HAP-1 (cell line): ENCODE data around the gene OR4X2.
"Not testable (repeated sequence)": the region's sequence is repeated elsewhere in the genome, so short reads cannot be mapped to it uniquely, and the experiment has no call there.

ENCODE experiments used
- DNase-seq, 2 experiments: peaks; one replicate each; pipeline ENCODE4 v3.0.0-alpha.2; 2016 to 2020; ENCODE audit warnings: low spot score in 2 of 2
- H3K27me3 ChIP-seq: fragments of 250-450 bp; sonication (Bioruptor Pico); 2 replicates; pipeline ENCODE4 v1.5.1; 2020; ENCODE audit warnings: low read depth, mild to moderate bottlenecking, moderate library complexity
- H3K36me3 ChIP-seq: fragments of 250-450 bp; sonication (Bioruptor Pico); replicated peaks from 2 replicates; pipeline ENCODE4 v1.5.1; 2020; ENCODE audit warnings: mild to moderate bottlenecking
- H3K4me1 ChIP-seq: fragments of 250-450 bp; sonication (Bioruptor Pico); 2 replicates; pipeline ENCODE4 v1.5.1; 2020; ENCODE audit warnings: mild to moderate bottlenecking
- H3K4me3 ChIP-seq: fragments of 250-450 bp; sonication (Bioruptor Pico); 2 replicates; pipeline ENCODE4 v1.5.1; 2020; ENCODE audit warnings: mild to moderate bottlenecking, moderate library complexity
- H3K9me3 ChIP-seq: fragments of 250-450 bp; sonication (Bioruptor Pico); 2 replicates; pipeline ENCODE4 v1.5.1; 2020; ENCODE audit warnings: mild to moderate bottlenecking, moderate library complexity
- in situ Hi-C: fragments of 300-500 bp; cut with MboI; formaldehyde crosslinking; loops from 3 replicates; pipeline ENCODE4 v1.14.3; 2020; ENCODE audit warnings: low sequenced_read_pairs, inconsistent platforms, mixed read lengths

The OR4X2 gene

DNA sequence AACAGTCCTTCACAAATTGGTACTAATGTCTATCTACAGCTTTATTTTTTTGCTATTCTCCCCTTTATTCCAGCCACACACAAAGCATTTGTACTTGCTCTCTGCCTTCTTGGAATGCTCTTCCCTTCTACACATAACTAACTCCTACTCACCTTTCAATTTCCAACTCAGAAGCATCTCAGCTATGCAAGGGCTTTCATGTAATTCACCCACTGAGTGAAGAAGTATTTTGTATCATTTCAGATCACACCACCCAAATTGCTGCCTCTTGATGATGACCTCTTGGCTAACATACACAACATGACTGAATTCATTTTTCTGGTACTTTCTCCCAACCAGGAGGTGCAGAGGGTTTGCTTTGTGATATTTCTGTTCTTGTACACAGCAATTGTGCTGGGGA is at the start of gene OR4X2:
Gene OR4X2, plus strand, starts transcription at position 301 of the 400 bp plus-strand sequence. Its CDS starts 0 bp downstream, at position 301.
- H3K9me3 ChIP-seq, result no peaks in the 10 kb centered on the region
- in situ Hi-C loops, result no loop called here
- H3K4me1 ChIP-seq, result no peaks in the 10 kb centered on the region
- H3K36me3 ChIP-seq, result no peaks in the 10 kb centered on the region
- DNase-seq, result no peak
- no peak within 1 kb of the TSS for H3K4me3 ChIP-seq
- no peaks in the 10 kb centered on the region for H3K27me3 ChIP-seq

DNA sequence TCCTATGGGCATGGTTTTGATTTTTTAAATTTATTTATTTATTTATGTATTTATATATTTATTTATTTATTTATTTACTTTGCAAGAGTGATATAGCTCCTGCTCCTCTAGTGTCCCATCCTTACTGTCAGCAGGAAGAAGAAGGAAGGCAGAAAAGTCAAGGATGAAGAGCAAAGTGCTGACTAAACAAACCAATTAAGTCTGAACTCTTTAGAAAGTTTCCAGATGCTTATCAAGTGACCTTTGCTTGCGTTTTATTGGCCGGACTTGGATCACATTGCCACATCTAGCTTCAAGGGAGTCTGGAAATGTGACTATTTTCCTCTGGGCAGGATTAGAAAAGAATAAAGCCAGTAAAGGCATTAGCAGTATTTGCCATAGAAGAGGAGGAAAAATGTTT is 37.0 kb upstream of the OR4X2 start:
- in situ Hi-C loops, result no loop called here

GRCh38 chr11:48210052-48210451 is 34.9 kb upstream of the OR4X2 start:
- Histone ChIP-seq H3K9me3 (no peaks in the 10 kb centered on the region), H3K4me1 (no peaks in the 10 kb centered on the region), H3K27me3 (no peaks in the 10 kb centered on the region), H3K36me3 (no peaks in the 10 kb centered on the region), H3K4me3 (no peak overlapping the region)
- peak in 1 of 2 experiments; percentile 33 for DNase-seq
- in situ Hi-C loops, result no loop called here

More for the DNA sequence above, 37.0 kb upstream of the OR4X2 start:
- Histone ChIP-seq H3K4me1 (no peaks in the 10 kb centered on the region), H3K27me3 (no peaks in the 10 kb centered on the region), H3K4me3 (no peak overlapping the region), H3K9me3 (no peaks in the 10 kb centered on the region), H3K36me3 (no peaks in the 10 kb centered on the region)
- no peak for DNase-seq

- no peak for DNase-seq
- H3K27me3 ChIP-seq, result no peaks in the 10 kb centered on the region
- in situ Hi-C loops, result no loop called here
- H3K9me3 ChIP-seq, result no peaks in the 10 kb centered on the region
- no peaks in the 10 kb centered on the region for H3K4me1 ChIP-seq
- H3K36me3 ChIP-seq, result no peaks in the 10 kb centered on the region
- H3K4me3 ChIP-seq, result no peak within 1 kb of the TSS
Measured at GRCh38 chr11:48216510-48216909, 28.4 kb upstream of the OR4X2 start, which contains the start of gene OR4B1. OR4B1 (plus strand) TSS chr11:48216810; CDS start chr11:48216810, 0 bp downstream.

DNA sequence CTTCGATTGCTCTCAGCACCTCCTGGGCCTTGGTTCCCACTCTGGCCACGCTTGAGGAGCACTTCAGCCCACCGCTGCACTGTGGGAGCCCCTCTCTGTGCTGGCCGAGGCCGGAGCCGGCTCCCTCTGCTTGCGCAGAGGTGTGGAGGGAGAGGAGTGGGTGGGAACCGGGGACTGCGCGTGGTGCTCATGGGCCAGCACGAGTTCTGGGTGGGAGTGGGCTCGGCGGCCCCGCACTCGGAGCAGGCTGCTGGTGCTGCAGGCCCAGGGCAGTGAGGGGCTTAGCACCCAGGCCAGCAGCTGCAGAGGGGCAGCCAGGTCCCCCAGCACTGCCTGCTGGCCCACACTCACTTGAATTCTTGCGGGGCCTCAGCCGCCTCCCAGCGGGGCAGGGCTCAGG is 16.1 kb upstream of the OR4X2 start:
- Histone ChIP-seq H3K4me3 (no peak overlapping the region), H3K4me1 (no peaks in the 10 kb centered on the region), H3K27me3 (no peaks in the 10 kb centered on the region), H3K9me3 (no peaks in the 10 kb centered on the region), H3K36me3 (no peaks in the 10 kb centered on the region)
- in situ Hi-C loops, result no loop called here
- DNase-seq, result no peak

GRCh38 chr11:48230057-48230456 is 14.8 kb upstream of the OR4X2 start:
- H3K4me3 ChIP-seq, H3K9me3 ChIP-seq, DNase-seq, in situ Hi-C loops, H3K4me1 ChIP-seq, H3K36me3 ChIP-seq, H3K27me3 ChIP-seq: not testable (repeated sequence)

DNA sequence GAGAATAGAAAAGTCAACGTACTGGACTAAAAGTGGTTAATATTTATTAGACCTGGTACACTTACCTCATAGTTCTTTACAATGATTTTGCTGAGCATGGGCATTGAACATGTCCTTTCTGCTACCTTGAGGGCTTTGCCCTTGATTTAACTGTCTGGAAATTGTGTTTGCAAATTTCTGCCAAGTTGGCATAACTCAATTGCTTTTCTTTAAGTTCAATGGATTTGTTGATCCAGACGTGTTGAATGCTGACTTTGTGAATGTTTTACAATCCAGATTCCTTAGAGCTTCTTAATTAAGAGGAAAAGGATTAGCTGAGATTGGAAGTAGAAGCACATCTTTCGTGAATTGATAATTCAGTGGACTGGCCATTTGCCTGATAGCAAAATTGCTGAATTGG is 7.2 kb upstream of the OR4X2 start:
- no peaks in the 10 kb centered on the region for H3K4me1 ChIP-seq
- H3K9me3 ChIP-seq, result no peaks in the 10 kb centered on the region
- H3K36me3 ChIP-seq, result no peaks in the 10 kb centered on the region
- no peak for DNase-seq
- no peak overlapping the region for H3K4me3 ChIP-seq
- in situ Hi-C loops, result no loop called here
- H3K27me3 ChIP-seq, result no peaks in the 10 kb centered on the region

- in situ Hi-C loops, result no loop called here
- H3K9me3 ChIP-seq, result no peaks in the 10 kb centered on the region
- no peaks in the 10 kb centered on the region for H3K27me3 ChIP-seq
Measured at GRCh38 chr11:48242501-48242900, 2.4 kb upstream of the OR4X2 start.

GRCh38 chr11:48248902-48249301 is 4.0 kb downstream of the OR4X2 start:
- Histone ChIP-seq H3K27me3 (no peaks in the 10 kb centered on the region), H3K9me3 (no peaks in the 10 kb centered on the region)
- in situ Hi-C loops, result no loop called here

More at GRCh38 chr11:48242501-48242900, 2.4 kb upstream of the OR4X2 start:
- H3K4me3 ChIP-seq, result no peak overlapping the region
- no peaks in the 10 kb centered on the region for H3K4me1 ChIP-seq
- H3K36me3 ChIP-seq, result no peaks in the 10 kb centered on the region
- no peak for DNase-seq

GRCh38 chr11:48261600-48261999 is 16.7 kb downstream of the OR4X2 start:
- Histone ChIP-seq H3K27me3 (no peaks in the 10 kb centered on the region), H3K4me1 (no peaks in the 10 kb centered on the region), H3K36me3 (no peaks in the 10 kb centered on the region), H3K9me3 (no peaks in the 10 kb centered on the region), H3K4me3 (no peak overlapping the region)
- in situ Hi-C loops, result no loop called here
- DNase-seq, result no peak

More at GRCh38 chr11:48248902-48249301, 4.0 kb downstream of the OR4X2 start:
- DNase-seq, result no peak
- Histone ChIP-seq H3K4me1 (no peaks in the 10 kb centered on the region), H3K36me3 (no peaks in the 10 kb centered on the region), H3K4me3 (no peak overlapping the region)

DNA sequence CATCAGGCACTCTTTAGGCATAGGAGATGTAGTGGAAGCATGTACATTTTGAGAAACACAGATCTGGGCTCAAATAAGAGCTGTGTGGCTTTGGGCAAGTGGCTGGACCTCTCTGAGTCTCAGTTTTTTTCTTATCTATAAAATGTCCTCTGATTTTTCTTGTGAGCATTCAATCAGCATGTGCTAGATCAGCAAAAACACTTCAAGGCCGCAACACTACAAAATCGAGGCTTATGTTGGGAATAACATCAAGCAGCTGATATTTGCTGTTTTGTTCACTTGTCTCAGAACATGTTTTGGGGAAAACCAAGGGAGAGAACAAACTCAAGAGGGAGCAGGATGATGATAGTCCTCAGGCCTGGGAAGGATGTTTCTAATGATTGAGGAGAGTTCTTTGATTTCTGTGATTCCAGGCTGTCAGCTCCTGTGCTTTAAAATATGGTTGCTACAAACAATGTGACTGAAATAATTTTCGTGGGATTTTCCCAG is 18.6 kb downstream of the OR4X2 start, which contains the start of gene OR4X1:
Gene OR4X1, plus strand, starts transcription at position 439 of the 489 bp plus-strand sequence. Its CDS starts 0 bp downstream, at position 439.
- H3K4me3 ChIP-seq, result no peak within 1 kb of the TSS
- H3K4me1 ChIP-seq, result no peaks in the 10 kb centered on the region
- in situ Hi-C loops, result no loop called here
- DNase-seq, result no peak
- no peaks in the 10 kb centered on the region for H3K36me3 ChIP-seq
- no peaks in the 10 kb centered on the region for H3K27me3 ChIP-seq
- no peaks in the 10 kb centered on the region for H3K9me3 ChIP-seq

DNA sequence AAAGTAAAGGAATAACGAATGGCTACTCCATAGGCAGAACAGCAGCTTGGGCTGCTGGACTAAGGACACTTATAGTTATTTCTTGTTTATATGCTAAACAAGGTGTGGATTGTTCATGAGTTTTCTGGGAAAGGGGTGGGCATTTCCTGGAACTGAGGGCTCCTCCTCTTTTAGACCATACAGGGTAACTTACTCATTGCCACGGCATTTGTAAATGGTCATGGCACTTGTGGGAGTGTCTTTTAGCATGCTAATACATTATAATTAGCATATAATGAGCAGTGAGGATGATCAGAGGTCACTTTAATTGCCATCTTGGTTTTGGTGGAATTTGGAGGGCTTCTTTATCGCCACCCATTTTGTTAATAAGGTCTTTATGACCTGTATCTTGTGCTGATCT is 25.7 kb downstream of the OR4X2 start:
- in situ Hi-C loops, result no loop called here
- H3K9me3 ChIP-seq, result no peaks in the 10 kb centered on the region
- DNase-seq, result no peak
- H3K4me1 ChIP-seq, result peaks cover 13% of the 10 kb centered on the region
- H3K4me3 ChIP-seq, result no peak overlapping the region
- H3K36me3 ChIP-seq, result no peaks in the 10 kb centered on the region
- peaks cover 9% of the 10 kb centered on the region; the same call in 1 of the 2 replicates for H3K27me3 ChIP-seq

DNA sequence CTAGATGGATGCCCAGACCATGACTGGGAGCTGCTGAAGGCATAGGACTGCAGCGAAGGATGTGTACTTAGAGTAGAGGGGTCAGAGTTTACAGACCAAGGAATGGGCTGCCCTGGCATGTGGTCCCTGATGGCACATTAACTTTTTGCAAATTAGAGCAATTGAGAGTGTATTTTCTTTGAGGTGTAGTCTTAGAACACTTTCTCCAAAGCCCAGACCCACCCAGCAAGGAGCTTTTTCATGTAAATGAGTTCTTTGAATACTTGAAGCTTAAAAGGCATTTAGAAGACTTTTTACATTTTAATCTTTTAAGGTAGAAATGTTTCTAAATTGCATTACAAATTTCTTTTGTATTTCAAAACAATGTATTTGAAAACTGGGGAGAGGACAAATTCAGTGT is 27.7 kb downstream of the OR4X2 start:
- Histone ChIP-seq H3K36me3 (no peaks in the 10 kb centered on the region), H3K4me1 (peaks cover 13% of the 10 kb centered on the region), H3K9me3 (no peaks in the 10 kb centered on the region), H3K4me3 (no peak overlapping the region), H3K27me3 (peaks cover 9% of the 10 kb centered on the region)
- DNase-seq, result peak; percentile 72 to 97
- in situ Hi-C loops, result no loop called here
